Small intestine (tissue), 7 donors: Measurements from ENCODE around the gene SOX18. TPM values are rescaled to one million over a fixed set of nuclear protein-coding genes. Genes with fewer than 3 reads are reported as not detected.

Experiments used
- DNase-seq, 2 donors: peaks; one replicate each; pipeline versions ENCODE4 v3.0.0 to v3.0.0-alpha.2; 2013
- FAIRE-seq: peaks from 2 replicates; lab custom pipeline; 2012; peaks lifted over from hg19 to GRCh38; lab: Jason Lieb, UNC
- H3K27ac ChIP-seq, 3 donors: one replicate each; pipeline ENCODE4 v1.5.1; 2013; ENCODE audit warnings: low read length in 2 of 3, mild to moderate bottlenecking in 2 of 3, control low read depth in 1 of 3, inconsistent platforms in 1 of 3, low read depth in 1 of 3, moderate library complexity in 1 of 3
- H3K27me3 ChIP-seq, 3 donors: one replicate each; pipeline ENCODE4 v1.6.1; 2013; ENCODE audit warnings: low read length in 3 of 3, inconsistent platforms in 1 of 3; ENCODE audit not compliant: control insufficient read depth in 3 of 3, insufficient read depth in 3 of 3
- H3K36me3 ChIP-seq, 3 donors: one replicate each; pipeline ENCODE4 v1.6.1; 2013; ENCODE audit warnings: low read length in 3 of 3, inconsistent platforms in 1 of 3, low read depth in 1 of 3, mild to moderate bottlenecking in 1 of 3, moderate library complexity in 1 of 3; ENCODE audit not compliant: control insufficient read depth in 3 of 3, insufficient read depth in 2 of 3
- H3K4me1 ChIP-seq, 3 donors: one replicate each; pipeline ENCODE4 v1.6.1; 2013; ENCODE audit warnings: low read length in 2 of 3, inconsistent platforms in 1 of 3, low read depth in 1 of 3, mild to moderate bottlenecking in 1 of 3, moderate library complexity in 1 of 3; ENCODE audit not compliant: control insufficient read depth in 3 of 3, insufficient read depth in 2 of 3
- H3K4me3 ChIP-seq, 3 donors: one replicate each; pipeline ENCODE4 v1.5.1; 2013; ENCODE audit warnings: low read length in 3 of 3, control low read depth in 1 of 3, inconsistent platforms in 1 of 3, low read depth in 1 of 3, mild to moderate bottlenecking in 1 of 3, moderate library complexity in 1 of 3
- H3K9me3 ChIP-seq, 2 donors: one replicate each; pipeline ENCODE4 v1.6.1; 2013; ENCODE audit warnings: low read depth in 1 of 2, low read length in 1 of 2; ENCODE audit not compliant: control insufficient read depth in 2 of 2, insufficient read depth in 1 of 2
- WGBS, 3 donors: extraction: QIAGEN DNeasy Blood & Tissue Kit; methylation state at CpG; one replicate each; pipeline ENCODE4 v1.1.7; 2013; 5-methylcytosine and 5-hydroxymethylcytosine counted together
- polyA plus RNA-seq, 4 donors: library from polyadenylated mRNA; stranded (reverse) in 3 of 4; unstranded in 1 of 4; fragments of 200-250 nt in 3 of 4; fragments of 120-200 nt in 1 of 4; gene quantifications; one replicate each; pipeline versions ENCODE4 v1.2.1 to v1.2.3, GENCODE V29; 2013
- donor health status: healthy with polysubstance abuse.
- donor health status: control.
- donor health status: control.
- donor health status: Bipolar disorder and iron deficiency.
- donor health status: healthy.

SOX18 gene
- polyA plus RNA-seq, 4 donors, result 0.67 to 26.8 (median 2.9) TPM

GRCh38 chr20:64053841-64054661, 4.6 kb upstream of the SOX18 start:
- DNase-seq (peak in 1 of 2 donors; percentile 33), FAIRE-seq (no peak)
- Histone ChIP-seq H3K27ac (peak overlapping the region in 2 of 3 donors; percentile 38 to 82), H3K4me3 (no peak overlapping the region), H3K36me3 (no peaks in the 10 kb centered on the region), H3K4me1 (peaks cover 0 to 5% (median 0%) of the 10 kb centered on the region in 3 donors), H3K9me3 (no peaks in the 10 kb centered on the region), H3K27me3 (peaks cover 7 to 79% (median 27%) of the 10 kb centered on the region in 3 donors)
- WGBS, 3 donors, result 32 to 38% (median 32%) methylated on average over 16 to 17 of the region's 17 CpGs

- WGBS, 3 donors, result 47 to 74% (median 60%) methylated on average over 32 to 33 of the region's 33 CpGs
- FAIRE-seq (no peak), DNase-seq (no peak)
- peaks cover 0 to 5% (median 0%) of the 10 kb centered on the region in 3 donors for H3K4me1 ChIP-seq
- no peaks in the 10 kb centered on the region for H3K9me3 ChIP-seq
- H3K27ac ChIP-seq, result peak overlapping the region in 2 of 3 donors; percentile 38 to 76
- no peak overlapping the region for H3K4me3 ChIP-seq
- no peaks in the 10 kb centered on the region for H3K36me3 ChIP-seq
- peaks cover 16 to 76% (median 32%) of the 10 kb centered on the region in 3 donors for H3K27me3 ChIP-seq
Observed at GRCh38 chr20:64052987-64053840, 3.8 kb upstream of the SOX18 start.

- H3K27me3 ChIP-seq, result peaks cover 21 to 79% (median 37%) of the 10 kb centered on the region in 3 donors
- DNase-seq, result no peak
- no peak overlapping the region for H3K4me3 ChIP-seq
- peak overlapping the region in 1 of 3 donors; percentile 76 for H3K27ac ChIP-seq
- WGBS, 3 donors, result 69 to 81% (median 79%) methylated on average over 10 of the region's 10 CpGs
- no peaks in the 10 kb centered on the region for H3K9me3 ChIP-seq
- FAIRE-seq, result no peak
- peaks cover 0 to 1% (median 0%) of the 10 kb centered on the region in 3 donors for H3K36me3 ChIP-seq
- peaks cover 0 to 5% (median 3%) of the 10 kb centered on the region in 3 donors for H3K4me1 ChIP-seq
Observed at GRCh38 chr20:64052326-64052722, 2.9 kb upstream of the SOX18 start.

- Histone ChIP-seq H3K27me3 (peaks cover 27 to 82% (median 41%) of the 10 kb centered on the region in 3 donors), H3K9me3 (no peaks in the 10 kb centered on the region), H3K36me3 (peaks cover 0 to 2% (median 0%) of the 10 kb centered on the region in 3 donors), H3K27ac (peak overlapping the region in 1 of 3 donors; percentile 78), H3K4me1 (peaks cover 0 to 5% (median 3%) of the 10 kb centered on the region in 3 donors), H3K4me3 (no peak overlapping the region)
- 67 to 72% (median 69%) methylated on average over 15 of the region's 15 CpGs for WGBS, 3 donors
- DNase-seq (no peak), FAIRE-seq (no peak)
Observed at GRCh38 chr20:64051561-64052325, 2.3 kb upstream of the SOX18 start.

- peaks cover 0 to 2% (median 0%) of the 10 kb centered on the region in 3 donors for H3K36me3 ChIP-seq
- H3K27me3 ChIP-seq, result peaks cover 28 to 83% (median 45%) of the 10 kb centered on the region in 3 donors
- peaks cover 0 to 5% (median 3%) of the 10 kb centered on the region in 3 donors for H3K4me1 ChIP-seq
- no peak for FAIRE-seq
- H3K4me3 ChIP-seq, result no peak overlapping the region
- no peaks in the 10 kb centered on the region for H3K9me3 ChIP-seq
- peak overlapping the region in 1 of 3 donors; percentile 78 for H3K27ac ChIP-seq
- 61 to 75% (median 64%) methylated on average over 11 of the region's 11 CpGs for WGBS, 3 donors
- no peak for DNase-seq
Observed at GRCh38 chr20:64051033-64051452, 1.6 kb upstream of the SOX18 start.

GRCh38 chr20:64050261-64051032, 1.0 kb upstream of the SOX18 start:
- 56 to 69% (median 57%) methylated on average over 21 to 23 of the region's 23 CpGs for WGBS, 3 donors
- no peak for DNase-seq
- Histone ChIP-seq H3K4me3 (no peak overlapping the region), H3K9me3 (no peaks in the 10 kb centered on the region), H3K4me1 (peaks cover 0 to 5% (median 3%) of the 10 kb centered on the region in 3 donors), H3K27me3 (peaks cover 28 to 83% (median 46%) of the 10 kb centered on the region in 3 donors), H3K36me3 (peaks cover 0 to 2% (median 0%) of the 10 kb centered on the region in 3 donors), H3K27ac (peak overlapping the region in 1 of 3 donors; percentile 78)
- FAIRE-seq, result no peak

GRCh38 chr20:64049878-64050260, 430 bp upstream of the SOX18 start:
- peaks cover 28 to 84% (median 44%) of the 10 kb centered on the region in 3 donors for H3K27me3 ChIP-seq
- no peaks in the 10 kb centered on the region for H3K9me3 ChIP-seq
- peaks cover 0 to 2% (median 0%) of the 10 kb centered on the region in 3 donors for H3K36me3 ChIP-seq
- H3K27ac ChIP-seq, result peak overlapping the region in 1 of 3 donors; percentile 78
- DNase-seq (no peak), FAIRE-seq (no peak)
- peaks cover 0 to 5% (median 3%) of the 10 kb centered on the region in 3 donors for H3K4me1 ChIP-seq
- H3K4me3 ChIP-seq, result peak overlapping the region in 1 of 3 donors; percentile 36
- WGBS, 3 donors, result 16 to 25% (median 23%) methylated on average over 15 to 16 of the region's 16 CpGs
